Thyroid gland (tissue), 4 donors: ENCODE results near the gene PDS5A.

ENCODE experiments used
- POLR2A ChIP-seq, 2 donors: fragments of 450-650 bp; IDR thresholded peaks; one replicate each; pipeline ENCODE4 v1.6.1; 2017; ENCODE audit warnings: antibody characterized with exemption in 2 of 2, mild to moderate bottlenecking in 2 of 2, moderate library complexity in 1 of 2
- TF ChIP-seq, protein P1 (sequence below), 6 experiments: fragments of 200-600 bp in 3 of 6; fragments of 450-650 bp in 3 of 6; sonication (generic) in 3 of 6; IDR thresholded peaks; one replicate each; pipeline ENCODE4 v1.5.1; 2016 to 2019; ENCODE audit warnings: antibody characterized with exemption in 6 of 6, mild to moderate bottlenecking in 2 of 6, inconsistent platforms in 1 of 6, moderate library complexity in 1 of 6

DNA sequence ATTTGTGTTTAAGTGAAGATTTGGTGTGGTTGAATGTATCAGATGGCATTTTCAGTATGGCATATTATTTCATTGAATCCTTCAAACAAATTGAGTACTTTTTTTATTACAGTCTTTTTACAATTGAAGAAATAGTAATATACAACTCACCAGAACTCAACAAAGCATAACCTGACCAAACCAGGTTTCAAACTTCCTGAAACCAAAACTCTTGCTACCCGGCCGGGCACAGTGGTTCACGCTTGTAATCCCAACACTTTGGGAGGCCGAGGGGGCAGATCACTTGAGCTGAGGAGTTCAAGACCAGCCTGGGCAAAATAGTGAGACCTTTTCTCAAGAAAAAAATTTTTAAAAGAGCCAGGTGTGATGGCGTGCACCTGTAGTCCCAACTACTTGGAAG, 185.6 kb downstream of the PDS5A start:
- no peak for TF ChIP-seq POLR2A (IDR thresholded peaks at IDR 0.05)
- TF ChIP-seq, protein P1, sequence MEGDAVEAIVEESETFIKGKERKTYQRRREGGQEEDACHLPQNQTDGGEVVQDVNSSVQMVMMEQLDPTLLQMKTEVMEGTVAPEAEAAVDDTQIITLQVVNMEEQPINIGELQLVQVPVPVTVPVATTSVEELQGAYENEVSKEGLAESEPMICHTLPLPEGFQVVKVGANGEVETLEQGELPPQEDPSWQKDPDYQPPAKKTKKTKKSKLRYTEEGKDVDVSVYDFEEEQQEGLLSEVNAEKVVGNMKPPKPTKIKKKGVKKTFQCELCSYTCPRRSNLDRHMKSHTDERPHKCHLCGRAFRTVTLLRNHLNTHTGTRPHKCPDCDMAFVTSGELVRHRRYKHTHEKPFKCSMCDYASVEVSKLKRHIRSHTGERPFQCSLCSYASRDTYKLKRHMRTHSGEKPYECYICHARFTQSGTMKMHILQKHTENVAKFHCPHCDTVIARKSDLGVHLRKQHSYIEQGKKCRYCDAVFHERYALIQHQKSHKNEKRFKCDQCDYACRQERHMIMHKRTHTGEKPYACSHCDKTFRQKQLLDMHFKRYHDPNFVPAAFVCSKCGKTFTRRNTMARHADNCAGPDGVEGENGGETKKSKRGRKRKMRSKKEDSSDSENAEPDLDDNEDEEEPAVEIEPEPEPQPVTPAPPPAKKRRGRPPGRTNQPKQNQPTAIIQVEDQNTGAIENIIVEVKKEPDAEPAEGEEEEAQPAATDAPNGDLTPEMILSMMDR (IDR thresholded peaks at IDR 0.05) = no peak
